IPS-11a (cell line): Measurements from ENCODE around the gene PADI1.

Source experiments
- H3K4me3 ChIP-seq: one replicate; pipeline ENCODE4 v1.5.1; 2013; ENCODE audit warnings: low read depth, low read length, control low read depth

PADI1 gene

GRCh38 chr1:17204546-17205440, at the start of gene PADI1:
TSS of gene PADI1 (plus strand) at chr1:17205128. CDS start at chr1:17205218, 90 bp downstream.
- no peak within 1 kb of the TSS for H3K4me3 ChIP-seq

GRCh38 chr1:17155257-17155920, 49.5 kb upstream of the PADI1 start:
- H3K4me3 ChIP-seq, result no peak overlapping the region

- H3K4me3 ChIP-seq, result no peak overlapping the region
These were observed 48.8 kb upstream of the PADI1 start for GRCh38 chr1:17156108-17156507.

GRCh38 chr1:17158961-17159360, 46.0 kb upstream of the PADI1 start:
- H3K4me3 ChIP-seq, result no peak overlapping the region

GRCh38 chr1:17161137-17161740, 43.7 kb upstream of the PADI1 start:
- no peak overlapping the region for H3K4me3 ChIP-seq

- no peak overlapping the region for H3K4me3 ChIP-seq
These were observed 42.8 kb upstream of the PADI1 start for GRCh38 chr1:17161926-17162800.

GRCh38 chr1:17162941-17163340, 42.0 kb upstream of the PADI1 start:
- no peak overlapping the region for H3K4me3 ChIP-seq

GRCh38 chr1:17163371-17163770, 41.6 kb upstream of the PADI1 start:
- no peak overlapping the region for H3K4me3 ChIP-seq

GRCh38 chr1:17163789-17164666, 40.9 kb upstream of the PADI1 start:
- no peak overlapping the region for H3K4me3 ChIP-seq

GRCh38 chr1:17165823-17166222, 39.1 kb upstream of the PADI1 start:
- no peak overlapping the region for H3K4me3 ChIP-seq

GRCh38 chr1:17167041-17167785, 37.7 kb upstream of the PADI1 start:
- no peak overlapping the region for H3K4me3 ChIP-seq

- H3K4me3 ChIP-seq, result no peak overlapping the region
These were observed 37.2 kb upstream of the PADI1 start for GRCh38 chr1:17167786-17168090.

GRCh38 chr1:17168091-17168876, 36.6 kb upstream of the PADI1 start:
- H3K4me3 ChIP-seq, result no peak overlapping the region

GRCh38 chr1:17170571-17170970, 34.4 kb upstream of the PADI1 start:
- no peak overlapping the region for H3K4me3 ChIP-seq

- no peak overlapping the region for H3K4me3 ChIP-seq
These were observed 31.7 kb upstream of the PADI1 start for GRCh38 chr1:17173217-17173616.

- H3K4me3 ChIP-seq, result no peak overlapping the region
These were observed 28.4 kb upstream of the PADI1 start for GRCh38 chr1:17176306-17177061.

- no peak overlapping the region for H3K4me3 ChIP-seq
These were observed 27.3 kb upstream of the PADI1 start for GRCh38 chr1:17177651-17178050.
